Calu3 (cell line): ENCODE data around the gene NUDCD3. TPM values are rescaled to one million over a fixed set of nuclear protein-coding genes. Genes with fewer than 3 reads are reported as not detected.

ENCODE experiments used
- BruUV-seq: library from RNA; stranded (reverse); fragments of 400-500 nt; replicated peaks from 2 replicates; lab custom pipeline; 2021; lab: Mats Ljungman, UMichigan
- CTCF ChIA-PET: fragments of 300-600 bp; sonication (Branson Sonifier 250); formaldehyde crosslinking; loops from one replicate; lab custom pipeline; 2022; ENCODE audit warnings: antibody characterized with exemption; lab: Charles Lee
- DNase-seq: peaks from one replicate; pipeline ENCODE4 v3.0.0; 2022
- H3K27ac Mint-ChIP-seq: one replicate; pipeline ENCODE4 v1.8.0; 2022; ENCODE audit warnings: mixed read lengths; ENCODE audit not compliant: unreplicated experiment
- H3K27me3 Mint-ChIP-seq: one replicate; pipeline ENCODE4 v1.8.0; 2022; ENCODE audit warnings: mixed read lengths; ENCODE audit not compliant: unreplicated experiment
- H3K36me3 Mint-ChIP-seq: one replicate; pipeline ENCODE4 v1.8.0; 2022; ENCODE audit warnings: mild to moderate bottlenecking, moderate library complexity, mixed read lengths; ENCODE audit not compliant: insufficient read depth, unreplicated experiment
- H3K4me1 Mint-ChIP-seq: one replicate; pipeline ENCODE4 v1.8.0; 2022; ENCODE audit warnings: mild to moderate bottlenecking, low read depth, mixed read lengths; ENCODE audit not compliant: unreplicated experiment
- H3K4me3 Mint-ChIP-seq: one replicate; pipeline ENCODE4 v1.8.0; 2022; ENCODE audit warnings: mild to moderate bottlenecking, low read depth, moderate library complexity, mixed read lengths; ENCODE audit not compliant: unreplicated experiment
- H3K9me3 Mint-ChIP-seq: one replicate; pipeline ENCODE4 v1.8.0; 2022; ENCODE audit warnings: low read depth, mixed read lengths; ENCODE audit not compliant: unreplicated experiment
- CTCF ChIP-seq: fragments of 200-600 bp; IDR thresholded peaks from one replicate; pipeline ENCODE4 v1.8.0; 2022; ENCODE audit warnings: antibody characterized with exemption; ENCODE audit not compliant: unreplicated experiment
- intact Hi-C: fragments of 100-400 bp; cut with micrococcal nuclease; formaldehyde crosslinking; loops from one replicate; pipeline ENCODE4 v1.10.0; 2022; ENCODE audit not compliant: unreplicated experiment
- total RNA-seq: library from RNA; stranded (reverse); gene quantifications from 2 replicates; pipeline ENCODE4 v1.2.3, GENCODE V29; 2022

Gene NUDCD3
- total RNA-seq, 1 experiment from 2014 or later: 176 TPM

- intact Hi-C loops: no loop called here
- H3K36me3 Mint-ChIP-seq: no peaks in the 10 kb centered on the region
- H3K27me3 Mint-ChIP-seq: no peaks in the 10 kb centered on the region
- DNase-seq: no peak
- BruUV-seq: no TSS peak
- H3K4me1 Mint-ChIP-seq: no peaks in the 10 kb centered on the region
- H3K9me3 Mint-ChIP-seq: no peaks in the 10 kb centered on the region
- no peak for TF ChIP-seq CTCF
- no peak overlapping the region for H3K27ac Mint-ChIP-seq
- no peak overlapping the region for H3K4me3 Mint-ChIP-seq
- CTCF ChIA-PET: no interaction called here
These were observed 50.5 kb downstream of the NUDCD3 start for GRCh38 chr7:44439926-44440325.

GRCh38 chr7:44438816-44439215 is 51.6 kb downstream of the NUDCD3 start:
- no peaks in the 10 kb centered on the region for H3K36me3 Mint-ChIP-seq
- no peaks in the 10 kb centered on the region for H3K9me3 Mint-ChIP-seq
- H3K4me1 Mint-ChIP-seq: no peaks in the 10 kb centered on the region
- CTCF ChIA-PET: no interaction called here
- intact Hi-C loops: no loop called here
- no peak for DNase-seq
- H3K4me3 Mint-ChIP-seq: no peak overlapping the region
- BruUV-seq: no TSS peak
- no peak overlapping the region for H3K27ac Mint-ChIP-seq
- TF ChIP-seq CTCF: no peak
- no peaks in the 10 kb centered on the region for H3K27me3 Mint-ChIP-seq

- Mint-ChIP-seq H3K27me3 (no peaks in the 10 kb centered on the region), H3K36me3 (no peaks in the 10 kb centered on the region), H3K27ac (no peak overlapping the region), H3K4me3 (no peak overlapping the region), H3K9me3 (no peaks in the 10 kb centered on the region), H3K4me1 (peaks cover 4% of the 10 kb centered on the region)
- no TSS peak for BruUV-seq
- intact Hi-C loops: no loop called here
- TF ChIP-seq CTCF: no peak
- CTCF ChIA-PET: no interaction called here
- no peak for DNase-seq
These were observed 56.3 kb downstream of the NUDCD3 start for GRCh38 chr7:44434201-44434600.

GRCh38 chr7:44433255-44434022 is 57.0 kb downstream of the NUDCD3 start:
- no peaks in the 10 kb centered on the region for H3K9me3 Mint-ChIP-seq
- BruUV-seq: no TSS peak
- no peak overlapping the region for H3K4me3 Mint-ChIP-seq
- no peak for TF ChIP-seq CTCF
- no peaks in the 10 kb centered on the region for H3K36me3 Mint-ChIP-seq
- CTCF ChIA-PET: no interaction called here
- H3K4me1 Mint-ChIP-seq: peaks cover 9% of the 10 kb centered on the region
- intact Hi-C loops: no loop called here
- DNase-seq: no peak
- H3K27me3 Mint-ChIP-seq: no peaks in the 10 kb centered on the region
- no peak overlapping the region for H3K27ac Mint-ChIP-seq
